SHP77 (cell line): ENCODE results near the gene XRCC6.
"Not testable (repeated sequence)": the region's sequence is repeated elsewhere in the genome, so short reads cannot be mapped to it uniquely, and the experiment has no call there.

Source experiments
- DNase-seq, 2 experiments: peaks; one replicate each; lab custom pipeline; 2025; lab: John Stamatoyannopoulos, UW

XRCC6 gene

GRCh38 chr22:41686890-41687289 is 65.8 kb downstream of the XRCC6 start:
- DNase-seq = not testable (repeated sequence)

- no peak for DNase-seq
Observed at GRCh38 chr22:41687901-41688364, 66.8 kb downstream of the XRCC6 start.

GRCh38 chr22:41688365-41689211 is 67.5 kb downstream of the XRCC6 start, which contains the start of gene SNU13:
SNU13 (minus strand) TSS chr22:41688867; CDS start chr22:41688796, 71 bp downstream.
- peak; percentile 90 to 95 for DNase-seq

GRCh38 chr22:41690476-41690875 is 69.4 kb downstream of the XRCC6 start:
- no peak for DNase-seq

GRCh38 chr22:41695211-41695610 is 74.1 kb downstream of the XRCC6 start:
- DNase-seq = no peak

- peak in 1 of 2 experiments; percentile 32 for DNase-seq
Observed at GRCh38 chr22:41696703-41697102, 75.6 kb downstream of the XRCC6 start.

GRCh38 chr22:41697126-41697775 is 76.2 kb downstream of the XRCC6 start:
- DNase-seq = peak; percentile 81 to 87

- no peak for DNase-seq
Observed at GRCh38 chr22:41699264-41700107, 78.4 kb downstream of the XRCC6 start, which contains the start of gene MEI1. MEI1 (plus strand) TSS chr22:41699503; CDS start chr22:41699539, 36 bp downstream.

GRCh38 chr22:41700108-41700364 is 78.9 kb downstream of the XRCC6 start:
- DNase-seq = no peak

- no peak for DNase-seq
Observed at GRCh38 chr22:41702763-41703162, 81.7 kb downstream of the XRCC6 start.

- DNase-seq = no peak
Observed at GRCh38 chr22:41709341-41709740, 88.2 kb downstream of the XRCC6 start.

- no peak for DNase-seq
Observed at GRCh38 chr22:41713004-41713403, 91.9 kb downstream of the XRCC6 start.
